ENCODE results near the gene EEF1AKMT4.
"Not testable (repeated sequence)": the region's sequence is repeated elsewhere in the genome, so short reads cannot be mapped to it uniquely, and the experiment has no call there.

EEF1AKMT4 gene

DNA sequence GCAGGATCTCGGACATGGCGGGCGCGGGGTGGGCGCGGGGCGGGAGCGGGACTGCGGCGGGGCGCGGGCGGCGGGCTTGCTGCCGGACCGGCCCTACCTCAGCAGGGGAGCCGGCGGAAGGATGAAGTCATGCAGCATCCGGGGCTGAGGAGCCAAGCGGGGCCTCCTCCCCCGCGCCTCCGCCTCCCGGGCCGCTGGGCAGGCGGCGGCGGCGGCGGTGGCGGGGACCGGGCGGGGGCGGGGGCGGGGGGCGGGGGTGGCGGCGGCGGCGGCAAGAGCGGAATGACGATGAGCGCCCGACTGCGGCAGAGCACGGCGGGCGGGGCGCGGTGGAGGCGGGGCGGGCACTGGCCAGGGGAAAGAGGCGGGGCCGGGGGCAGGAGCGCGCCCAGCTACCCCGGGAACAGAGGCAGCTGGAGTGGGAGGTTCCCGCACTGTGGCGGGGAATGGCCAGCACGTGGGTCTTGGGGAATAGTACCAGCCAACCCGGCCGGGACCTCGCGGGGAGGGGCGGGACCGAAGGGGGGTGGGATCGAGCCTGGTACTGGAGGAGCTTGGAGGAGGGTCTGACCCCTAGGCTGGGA, 11.9 kb downstream of the EEF1AKMT4 start, which contains the start of gene CAMK2N2:
Gene CAMK2N2, minus strand, starts transcription at position 284 of the 584 bp plus-strand sequence. Its CDS starts 268 bp downstream, at position 16.
- peak; percentile 52 for DNase-seq

DNA sequence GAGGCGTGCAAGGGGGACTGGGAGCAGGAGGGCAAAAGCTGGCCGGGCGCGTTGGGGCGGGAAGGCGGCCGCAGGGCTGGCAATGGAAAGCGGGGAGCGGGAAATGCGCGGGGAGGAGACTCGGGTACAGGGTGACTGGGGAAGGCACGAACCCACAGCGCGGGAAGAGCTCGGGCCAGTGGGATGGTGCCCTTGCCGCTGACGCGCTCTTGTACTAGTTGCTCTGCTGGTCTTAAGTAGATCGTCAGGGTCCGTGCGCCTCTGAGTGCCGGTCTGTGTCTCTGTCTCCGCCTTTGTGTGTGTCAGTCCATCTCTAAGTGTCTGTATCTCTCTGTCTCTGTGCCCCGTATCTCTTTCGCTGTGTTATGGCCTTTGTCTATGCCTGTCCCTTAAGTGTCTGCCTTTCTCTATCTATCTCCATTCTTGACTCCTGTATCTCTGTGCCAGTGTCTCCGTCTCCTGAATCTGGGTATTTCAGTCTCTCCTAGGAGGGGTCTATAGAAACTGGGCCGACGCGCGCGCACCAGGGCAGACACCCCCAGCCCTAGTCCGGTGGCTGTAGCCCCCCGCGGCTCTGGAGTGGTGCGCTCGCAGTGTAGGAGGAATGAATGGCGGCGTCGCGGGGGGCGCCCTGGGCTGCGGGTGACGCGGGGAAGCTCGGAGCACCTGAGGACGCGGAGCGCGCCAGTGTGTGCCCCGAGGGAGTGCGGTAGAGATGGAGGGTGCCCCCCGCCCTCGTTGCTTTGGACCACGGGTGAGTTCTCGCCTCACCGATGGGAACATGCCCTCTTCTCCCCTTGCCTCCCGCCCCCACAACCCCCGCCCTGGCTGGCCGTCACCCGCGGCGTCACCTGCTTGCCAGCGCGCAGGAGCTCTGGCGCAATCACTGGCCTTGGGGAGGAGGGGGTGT, 12.6 kb downstream of the EEF1AKMT4 start:
- peak; percentile 21 for DNase-seq

DNA sequence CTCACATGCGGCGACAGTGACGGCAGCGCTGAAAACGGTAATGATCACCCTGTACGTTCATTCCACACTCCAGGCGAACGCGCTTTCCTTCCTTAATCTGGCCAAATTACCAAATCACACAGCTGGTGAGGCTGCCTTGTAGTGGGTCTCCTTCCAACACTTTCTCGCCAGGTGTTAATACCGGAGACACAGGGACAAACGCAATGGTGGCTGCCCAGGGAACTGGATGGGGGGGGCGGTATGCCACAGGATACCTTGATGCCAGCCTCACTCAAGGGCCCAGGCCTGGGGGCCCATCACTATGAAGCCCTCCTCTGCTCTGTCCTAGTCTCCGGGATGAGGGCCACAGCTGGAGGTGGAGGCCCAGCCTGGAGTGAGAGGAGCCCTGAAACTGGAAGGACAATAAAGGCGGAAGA, 13.3 kb downstream of the EEF1AKMT4 start:
- no peak for DNase-seq

DNA sequence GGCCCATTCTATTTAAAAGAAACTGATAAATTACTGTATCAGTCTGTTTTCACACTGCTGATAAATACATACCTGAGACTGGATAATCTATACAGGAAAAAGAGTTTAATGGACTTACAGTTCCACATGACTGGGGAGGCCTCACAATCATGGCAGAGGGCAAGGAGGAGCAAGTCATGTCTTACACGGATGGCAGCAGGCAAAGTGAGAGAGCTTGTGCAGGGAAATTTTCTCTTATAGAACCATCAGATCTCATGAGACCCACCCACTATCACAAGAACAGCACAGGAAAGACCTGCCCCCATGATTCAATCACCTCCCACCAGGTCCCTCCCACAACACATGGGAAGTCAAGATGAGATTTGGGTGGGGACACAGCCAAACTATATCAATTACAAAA, 17.8 kb downstream of the EEF1AKMT4 start:
- DNase-seq, result not testable (repeated sequence)

DNA sequence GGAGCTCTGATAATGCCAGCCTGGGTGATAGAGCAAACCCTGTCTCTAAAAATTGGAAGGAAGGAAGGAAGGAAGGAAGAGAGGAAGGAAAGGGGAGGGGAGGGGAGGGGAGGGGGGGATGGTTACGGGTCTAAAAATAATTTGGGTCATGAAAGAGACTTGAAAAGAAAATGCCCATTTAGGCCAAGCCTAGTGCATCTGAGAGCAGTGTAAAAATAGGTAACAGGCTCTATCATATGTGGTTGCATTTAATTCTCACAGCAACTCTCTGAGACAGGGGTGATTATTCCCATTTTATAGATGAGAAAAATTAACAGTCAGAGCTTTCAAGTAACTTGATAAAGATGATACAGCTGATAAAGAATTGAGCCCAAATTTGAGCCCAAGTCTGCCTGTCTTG, 22.8 kb downstream of the EEF1AKMT4 start:
- no peak for DNase-seq

DNA sequence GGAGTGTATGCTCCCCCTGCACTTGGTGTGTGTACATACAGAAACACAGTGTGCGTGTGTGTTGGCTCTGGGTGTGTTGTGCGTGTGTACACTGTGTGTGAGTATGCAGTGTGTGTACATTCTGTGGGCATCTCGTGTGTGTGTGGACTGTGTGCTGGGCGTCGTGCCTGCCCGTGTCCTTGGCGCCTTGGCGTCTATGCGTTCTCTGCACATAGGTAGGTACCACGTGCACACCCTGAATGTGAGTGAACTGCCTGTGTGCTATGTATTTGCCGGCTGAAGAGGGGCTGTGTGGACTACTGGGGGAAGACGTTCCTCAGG, 25.9 kb downstream of the EEF1AKMT4 start:
- no peak for DNase-seq

DNA sequence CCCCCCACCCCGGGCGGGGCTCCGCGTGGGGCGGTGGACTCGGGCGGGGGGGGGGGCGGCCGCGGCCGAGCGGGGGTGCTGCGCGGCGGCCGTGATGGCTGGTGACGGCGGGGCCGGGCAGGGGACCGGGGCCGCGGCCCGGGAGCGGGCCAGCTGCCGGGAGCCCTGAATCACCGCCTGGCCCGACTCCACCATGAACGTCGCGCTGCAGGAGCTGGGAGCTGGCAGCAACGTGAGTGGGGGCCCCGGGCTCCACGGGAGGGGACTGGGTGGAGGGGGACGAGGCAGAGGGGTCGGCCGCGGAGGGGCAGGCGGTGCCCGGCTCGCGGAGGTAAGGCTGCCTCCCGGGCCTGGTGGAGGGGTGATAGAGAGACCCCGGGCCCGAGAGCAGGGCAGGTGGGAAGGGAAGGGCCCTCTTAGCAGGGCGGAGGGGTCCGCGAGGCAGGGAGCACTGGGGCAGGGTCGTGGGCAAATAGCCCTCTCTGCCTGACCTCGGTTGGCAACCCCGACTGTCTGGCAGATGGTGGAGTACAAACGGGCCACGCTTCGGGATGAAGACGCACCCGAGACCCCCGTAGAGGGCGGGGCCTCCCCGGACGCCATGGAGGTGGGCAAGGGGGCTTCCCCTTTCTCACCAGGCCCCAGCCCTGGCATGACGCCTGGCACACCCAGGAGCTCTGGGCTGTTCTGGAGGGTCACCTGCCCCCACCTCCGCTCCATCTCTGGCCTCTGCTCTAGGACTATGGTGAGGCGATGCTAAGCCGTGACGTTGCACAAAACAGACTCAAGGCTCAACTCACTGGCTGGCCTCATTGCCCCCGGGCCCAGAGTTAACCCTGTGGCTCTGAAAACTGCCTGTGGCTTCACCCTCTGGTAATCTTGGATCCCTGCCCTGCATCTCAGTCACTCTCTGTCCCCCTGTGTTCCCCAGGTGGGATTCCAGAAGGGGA, 26.8 kb downstream of the EEF1AKMT4 start, which contains the start of gene ECE2:
Gene ECE2, plus strand, starts transcription at position 62 of the 950 bp plus-strand sequence. Its CDS starts 132 bp downstream, at position 194.
- DNase-seq, result no peak

DNA sequence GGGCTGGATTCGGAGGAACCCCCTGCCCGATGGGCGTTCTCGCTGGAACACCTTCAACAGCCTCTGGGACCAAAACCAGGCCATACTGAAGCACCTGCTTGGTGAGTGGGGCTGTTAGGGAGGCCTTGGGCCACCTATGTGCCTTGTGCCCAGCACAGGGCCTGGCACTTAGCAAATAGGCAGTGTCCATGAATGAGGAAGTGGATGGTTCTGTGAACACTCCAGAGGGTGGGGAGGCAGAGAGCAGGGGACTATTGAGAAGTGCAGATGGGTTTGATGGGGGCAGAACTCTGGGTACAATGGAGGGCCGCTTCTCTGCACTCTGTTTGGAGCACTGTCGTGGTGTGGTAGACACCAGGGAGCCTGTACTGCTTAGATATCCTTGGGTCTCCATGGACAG, 27.9 kb downstream of the EEF1AKMT4 start:
- DNase-seq, result no peak

DNA sequence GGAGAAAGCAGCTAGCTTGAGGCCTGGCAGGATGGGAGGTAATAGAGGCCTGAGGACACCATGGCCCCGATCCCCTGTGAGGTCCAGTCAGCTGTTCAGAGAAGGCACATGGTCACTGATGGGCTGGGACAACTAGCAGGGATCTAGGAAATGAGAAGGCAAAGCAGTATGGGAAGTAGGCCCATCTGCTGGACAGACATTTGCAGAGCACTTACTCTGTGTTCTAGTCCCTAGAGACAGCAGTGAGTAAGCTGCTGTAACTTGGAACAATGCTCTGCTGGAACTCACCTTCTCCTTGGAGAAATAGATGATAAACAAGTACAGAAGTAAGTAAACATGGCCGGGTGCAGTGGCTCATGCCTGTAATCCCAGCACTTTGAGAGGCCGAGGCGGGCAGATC, 33.5 kb downstream of the EEF1AKMT4 start:
- DNase-seq, result no peak

DNA sequence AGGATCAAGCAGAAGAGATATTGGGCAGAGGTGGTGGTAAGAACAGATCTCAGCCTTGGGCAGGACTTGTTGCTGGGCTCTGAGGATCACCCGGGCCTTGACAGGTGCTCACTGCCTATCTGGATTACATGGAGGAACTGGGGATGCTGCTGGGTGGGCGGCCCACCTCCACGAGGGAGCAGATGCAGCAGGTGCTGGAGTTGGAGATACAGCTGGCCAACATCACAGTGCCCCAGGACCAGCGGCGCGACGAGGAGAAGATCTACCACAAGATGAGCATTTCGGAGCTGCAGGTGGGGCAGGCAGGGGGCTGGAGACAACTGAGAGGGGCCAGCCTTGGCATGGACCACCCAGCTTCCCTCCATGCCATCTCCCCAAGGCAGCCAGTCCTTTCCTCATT, 34.2 kb downstream of the EEF1AKMT4 start:
- DNase-seq, result no peak

DNA sequence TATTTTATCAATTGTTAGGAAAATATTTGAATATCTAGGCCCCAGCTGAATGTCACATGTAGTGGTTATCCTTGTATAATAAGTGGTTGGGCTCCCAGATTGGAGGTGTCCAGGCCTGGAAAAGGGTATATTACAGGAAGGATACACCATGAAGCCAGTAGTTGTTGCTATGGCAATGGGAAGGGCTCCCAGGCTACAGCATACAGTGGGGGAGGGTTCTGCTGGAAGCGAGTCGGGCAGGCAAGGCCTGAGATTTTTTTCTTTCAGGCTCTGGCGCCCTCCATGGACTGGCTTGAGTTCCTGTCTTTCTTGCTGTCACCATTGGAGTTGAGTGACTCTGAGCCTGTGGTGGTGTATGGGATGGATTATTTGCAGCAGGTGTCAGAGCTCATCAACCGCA, 35.2 kb downstream of the EEF1AKMT4 start:
- DNase-seq, result peak; percentile 27

DNA sequence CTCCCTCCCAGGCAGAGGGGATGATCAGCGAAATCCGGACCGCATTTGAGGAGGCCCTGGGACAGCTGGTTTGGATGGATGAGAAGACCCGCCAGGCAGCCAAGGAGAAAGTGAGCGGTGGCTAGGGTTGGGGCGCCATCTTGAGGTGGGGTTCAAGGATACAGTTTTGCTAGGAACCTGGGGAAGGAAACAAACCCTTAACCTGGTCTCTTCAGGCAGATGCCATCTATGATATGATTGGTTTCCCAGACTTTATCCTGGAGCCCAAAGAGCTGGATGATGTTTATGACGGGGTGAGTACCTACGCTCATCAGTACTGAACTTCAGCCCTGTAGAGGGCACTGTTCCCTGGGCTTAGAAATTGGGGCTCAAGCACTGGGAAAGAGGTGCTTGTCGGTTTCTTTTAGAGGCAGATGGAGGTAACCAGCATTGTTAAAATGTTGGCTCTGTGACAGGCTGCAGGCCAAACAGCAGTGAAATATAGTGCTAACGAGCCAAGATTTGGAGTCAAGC, 40.0 kb downstream of the EEF1AKMT4 start:
- peak; percentile 69 for DNase-seq

DNA sequence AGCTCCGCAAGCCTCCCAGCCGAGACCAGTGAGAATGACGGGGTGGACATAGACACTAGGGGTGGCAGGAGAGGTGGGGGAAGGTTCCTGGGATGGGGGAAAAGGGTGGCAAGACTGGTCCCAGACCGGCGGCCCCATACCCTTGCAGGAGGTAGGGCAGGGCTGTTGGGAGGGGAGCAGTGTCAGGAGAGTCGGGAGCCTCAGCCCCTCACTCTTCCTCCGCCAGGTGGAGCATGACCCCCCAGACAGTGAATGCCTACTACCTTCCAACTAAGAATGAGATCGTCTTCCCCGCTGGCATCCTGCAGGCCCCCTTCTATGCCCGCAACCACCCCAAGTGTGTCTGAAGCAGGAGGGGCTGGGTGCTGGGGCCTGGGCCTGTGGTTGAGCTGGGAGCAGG, 40.9 kb downstream of the EEF1AKMT4 start:
- DNase-seq, result no peak

DNA sequence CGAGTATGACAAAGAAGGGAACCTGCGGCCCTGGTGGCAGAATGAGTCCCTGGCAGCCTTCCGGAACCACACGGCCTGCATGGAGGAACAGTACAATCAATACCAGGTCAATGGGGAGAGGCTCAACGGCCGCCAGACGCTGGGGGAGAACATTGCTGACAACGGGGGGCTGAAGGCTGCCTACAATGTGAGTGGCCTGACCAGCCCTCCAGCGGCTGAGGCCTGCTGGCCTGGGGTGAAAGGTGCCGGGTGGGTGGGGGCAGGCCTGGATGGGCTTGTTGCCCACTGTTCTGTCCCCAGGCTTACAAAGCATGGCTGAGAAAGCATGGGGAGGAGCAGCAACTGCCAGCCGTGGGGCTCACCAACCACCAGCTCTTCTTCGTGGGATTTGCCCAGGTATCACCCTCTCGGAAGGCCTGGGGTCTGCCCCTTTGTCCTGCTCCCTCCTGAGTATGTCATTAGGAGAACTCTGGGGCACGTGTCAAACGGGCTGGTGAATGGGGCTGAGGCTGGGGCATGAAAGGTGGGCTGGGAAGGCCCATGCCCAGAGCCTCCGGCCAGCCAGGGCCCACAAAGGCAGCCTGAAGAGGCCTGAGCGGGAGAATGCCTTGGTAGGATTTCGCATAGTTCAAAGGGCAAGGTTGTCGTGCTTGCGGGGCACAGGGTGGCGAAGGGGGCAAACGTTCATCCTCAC, 41.7 kb downstream of the EEF1AKMT4 start:
- DNase-seq, result no peak

DNA sequence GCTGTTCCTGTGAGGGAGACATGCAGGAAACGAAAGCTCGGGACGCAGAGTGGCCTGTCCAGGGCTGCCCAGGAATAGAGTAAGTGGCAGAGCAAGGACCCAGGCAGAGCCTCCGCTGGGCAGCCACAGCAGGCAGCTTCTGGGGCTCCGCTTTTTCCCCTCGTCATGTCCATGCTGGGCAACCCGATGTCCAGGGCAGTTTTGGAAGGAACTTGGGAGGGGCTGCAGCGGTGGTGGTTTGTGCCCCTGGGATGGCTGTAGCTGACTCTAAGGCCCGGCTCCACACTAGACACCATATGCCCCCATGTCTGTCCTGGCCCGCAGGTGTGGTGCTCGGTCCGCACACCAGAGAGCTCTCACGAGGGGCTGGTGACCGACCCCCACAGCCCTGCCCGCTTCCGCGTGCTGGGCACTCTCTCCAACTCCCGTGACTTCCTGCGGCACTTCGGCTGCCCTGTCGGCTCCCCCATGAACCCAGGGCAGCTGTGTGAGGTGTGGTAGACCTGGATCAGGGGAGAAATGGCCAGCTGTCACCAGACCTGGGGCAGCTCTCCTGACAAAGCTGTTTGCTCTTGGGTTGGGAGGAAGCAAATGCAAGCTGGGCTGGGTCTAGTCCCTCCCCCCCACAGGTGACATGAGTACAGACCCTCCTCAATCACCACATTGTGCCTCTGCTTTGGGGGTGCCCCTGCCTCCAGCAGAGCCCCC, 42.4 kb downstream of the EEF1AKMT4 start:
- no peak for DNase-seq

DNA sequence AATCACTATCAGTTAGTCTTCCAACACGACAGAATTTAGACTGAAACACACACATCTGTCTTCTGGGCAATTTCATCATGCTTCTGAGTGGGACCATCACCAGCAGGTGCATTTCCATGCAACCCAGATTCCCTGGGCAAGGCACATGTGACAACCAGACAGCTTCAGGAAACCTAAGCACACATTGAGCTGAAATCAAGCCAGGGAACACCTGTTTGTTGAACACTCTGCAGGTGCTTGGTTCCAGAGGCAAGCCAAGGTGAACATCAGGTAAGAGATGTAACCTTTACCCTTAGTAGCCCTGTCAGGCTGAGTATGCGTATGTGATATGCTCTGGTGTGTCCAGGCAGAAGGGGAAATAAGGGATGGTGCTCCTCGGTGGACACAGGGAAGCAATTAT, 46.3 kb downstream of the EEF1AKMT4 start:
- DNase-seq, result no peak

DNA sequence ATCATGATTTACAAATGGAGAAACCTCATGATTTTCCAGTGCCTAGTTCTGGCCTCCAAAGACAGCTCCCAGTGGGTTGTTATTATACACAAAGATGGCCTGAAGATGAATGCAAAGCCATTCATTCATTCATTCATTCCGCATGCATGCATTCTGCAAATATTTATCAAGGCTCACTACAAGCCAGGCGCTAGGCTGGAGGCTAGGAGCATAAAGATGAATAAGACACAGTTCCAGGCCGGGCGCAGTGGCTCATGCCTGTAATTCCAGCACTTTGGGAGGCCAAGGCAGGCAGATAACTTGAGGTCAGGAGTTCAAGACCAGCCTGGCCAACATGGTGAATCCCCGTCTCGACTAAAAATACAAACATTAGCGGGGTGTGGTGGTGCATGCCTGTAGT, 47.1 kb downstream of the EEF1AKMT4 start:
- no peak for DNase-seq

DNA sequence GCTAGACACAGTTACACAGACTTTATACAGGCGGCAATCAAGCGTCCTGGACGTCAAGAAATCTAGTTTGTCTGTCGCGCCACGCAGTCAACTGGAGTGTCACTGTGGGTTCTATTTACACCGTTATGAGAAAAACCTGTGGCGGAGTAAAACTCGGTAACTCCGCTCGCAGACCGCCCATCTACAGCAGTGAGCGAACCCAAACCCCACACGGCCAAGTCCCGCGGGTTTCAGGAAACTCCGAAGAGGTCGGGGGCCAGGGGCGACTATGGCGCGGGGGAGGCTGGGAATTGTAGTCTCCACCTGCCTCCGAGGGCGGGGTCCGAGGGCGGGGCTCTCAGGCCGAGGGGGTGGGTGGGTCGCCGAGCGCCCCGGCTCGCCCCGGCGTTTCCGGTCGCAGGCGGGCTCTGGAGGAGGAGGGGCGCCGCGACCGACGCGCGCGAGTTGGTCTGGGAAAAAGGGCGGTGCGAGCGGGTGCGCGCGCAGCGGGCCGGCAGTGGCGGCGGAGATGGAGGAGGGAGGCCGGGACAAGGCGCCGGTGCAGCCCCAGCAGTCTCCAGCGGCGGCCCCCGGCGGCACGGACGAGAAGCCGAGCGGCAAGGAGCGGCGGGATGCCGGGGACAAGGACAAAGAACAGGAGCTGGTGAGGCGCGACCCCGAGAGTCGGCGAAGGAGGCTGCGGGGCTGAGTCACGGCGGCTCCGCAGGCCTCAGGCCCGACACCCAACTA, 49.5 kb downstream of the EEF1AKMT4 start, which contains the start of gene PSMD2:
Gene PSMD2, plus strand, starts transcription at position 483 of the 729 bp plus-strand sequence. Its CDS starts 26 bp downstream, at position 509.
- peak; percentile 99 for DNase-seq

DNA sequence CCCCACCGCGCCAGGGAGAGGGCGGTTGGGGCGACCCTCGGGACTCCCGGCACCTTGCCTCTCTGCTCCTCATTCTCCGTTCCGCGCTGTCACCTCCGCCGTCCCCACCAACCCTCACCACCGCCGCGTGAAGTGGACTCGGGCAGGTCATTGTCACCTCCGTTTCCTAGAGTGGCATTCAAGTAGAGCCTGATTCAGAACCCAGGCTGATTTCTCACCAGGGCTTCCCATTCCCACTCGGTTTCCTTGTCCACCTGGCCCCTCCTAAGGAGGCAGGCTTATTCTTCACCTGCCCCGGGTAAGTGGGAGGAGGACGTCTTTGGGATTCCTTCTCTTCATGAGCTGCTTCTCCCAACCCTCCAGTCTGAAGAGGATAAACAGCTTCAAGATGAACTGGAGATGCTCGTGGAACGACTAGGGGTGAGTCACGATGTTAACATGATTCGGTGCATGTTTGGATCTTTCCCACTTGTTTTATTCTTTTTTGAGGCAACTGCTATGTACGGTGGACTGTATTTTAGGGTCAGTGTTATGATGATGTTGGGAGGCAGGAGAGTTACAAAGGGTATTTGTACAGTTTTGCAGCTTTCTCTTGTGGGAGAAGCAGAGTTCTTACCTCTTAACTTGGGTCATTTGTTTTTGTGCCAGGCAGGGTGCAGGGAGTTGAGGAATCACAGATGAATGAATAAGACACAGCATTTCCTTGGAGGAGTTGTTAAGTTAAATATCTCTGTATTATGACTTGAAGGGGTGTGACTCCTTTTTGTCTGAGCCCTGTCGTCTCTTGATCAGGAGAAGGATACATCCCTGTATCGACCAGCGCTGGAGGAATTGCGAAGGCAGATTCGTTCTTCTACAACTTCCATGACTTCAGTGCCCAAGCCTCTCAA, 50.3 kb downstream of the EEF1AKMT4 start:
- no peak for DNase-seq

DNA sequence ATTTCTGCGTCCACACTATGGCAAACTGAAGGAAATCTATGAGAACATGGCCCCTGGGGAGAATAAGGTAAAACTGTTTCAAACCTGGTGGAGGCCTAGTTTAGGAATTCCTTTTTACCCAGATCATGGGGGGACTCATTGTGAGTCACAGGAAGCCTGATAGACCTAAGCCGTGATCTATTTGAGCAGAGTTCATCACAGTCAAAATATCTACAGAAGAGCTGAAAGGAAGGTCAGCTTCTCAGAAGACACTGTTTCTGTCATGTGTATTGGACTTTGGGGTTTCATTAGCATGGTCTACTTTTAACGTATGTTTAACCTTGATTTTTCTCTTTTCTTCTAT, 50.9 kb downstream of the EEF1AKMT4 start:
- no peak for DNase-seq

Measured in activated CD4-positive, alpha-beta T cell treated with anti-CD3 and anti-CD28 coated beads, Interleukin-2, amount 50 U/mL, for 16 hours (primary cell).